H1 (cell line): Measurements from ENCODE around the gene HABP4. TPM values are rescaled to one million over a fixed set of nuclear protein-coding genes. Genes with fewer than 3 reads are reported as not detected.

Experiments
- CTCF ChIA-PET: fragments of 300-600 bp; sonication (Branson Sonifier 250); formaldehyde crosslinking; loops from one replicate; lab custom pipeline; 2021; ENCODE audit not compliant: partially characterized antibody; lab: Charles Lee
- POLR2A ChIA-PET: fragments of 300-600 bp; sonication (Branson Sonifier 250); formaldehyde crosslinking; loops from one replicate; lab custom pipeline; 2021; ENCODE audit warnings: inconsistent platforms; ENCODE audit not compliant: partially characterized antibody; lab: Charles Lee
- DNase-seq, 2 experiments: peaks; one replicate each; pipeline versions ENCODE4 v3.0.0 to v3.0.0-alpha.2; 2010 to 2022; ENCODE audit warnings: low spot score in 2 of 2, low read depth in 1 of 2, mixed read lengths in 1 of 2
- FAIRE-seq: peaks from 2 replicates; lab custom pipeline; 2011; peaks lifted over from hg19 to GRCh38; lab: Jason Lieb, UNC
- H2AFZ ChIP-seq: 2 replicates; pipeline ENCODE4 v1.8.1; 2012; ENCODE audit warnings: low read length, inconsistent platforms
- H2AK5ac ChIP-seq: 2 replicates; pipeline ENCODE4 v1.6.1; 2013; ENCODE audit warnings: low read depth, low read length
- H2BK120ac ChIP-seq: replicated peaks from 2 replicates; pipeline ENCODE3; 2013; ENCODE audit warnings: low read depth, low read length, inconsistent platforms
- H2BK12ac ChIP-seq: 2 replicates; pipeline ENCODE4 v1.6.1; 2013; ENCODE audit warnings: low read depth, low read length
- H2BK15ac ChIP-seq: 2 replicates; pipeline ENCODE4 v1.6.1; 2013; ENCODE audit warnings: low read length
- H2BK20ac ChIP-seq: 2 replicates; pipeline ENCODE4 v1.6.1; 2013; ENCODE audit warnings: low read length
- H2BK5ac ChIP-seq: 2 replicates; pipeline ENCODE4 v1.6.1; 2013; ENCODE audit warnings: low read depth, low read length
- H3K14ac ChIP-seq: 2 replicates; pipeline ENCODE4 v1.6.1; 2013; ENCODE audit warnings: inconsistent platforms; ENCODE audit not compliant: insufficient read length
- H3K18ac ChIP-seq: 2 replicates; pipeline ENCODE4 v1.6.1; 2013; ENCODE audit warnings: low read length; ENCODE audit errors: extremely low read depth
- H3K23ac ChIP-seq: 2 replicates; pipeline ENCODE4 v1.6.1; 2013; ENCODE audit warnings: inconsistent platforms; ENCODE audit not compliant: insufficient read length
- H3K23me2 ChIP-seq: 2 replicates; pipeline ENCODE4 v1.6.1; 2013; ENCODE audit warnings: low read depth, low read length
- H3K27ac ChIP-seq: 2 replicates; pipeline ENCODE4 v1.6.1; 2011; ENCODE audit warnings: low read depth, low read length, inconsistent platforms
- H3K27me3 ChIP-seq, 4 experiments: replicated peaks in 1 of 4; 1 replicate in 1 of 4; 2 replicates in 3 of 4; pipeline versions ENCODE4 v1.6.1 to v1.8.1; 2011 to 2013; ENCODE audit warnings: low read length in 3 of 4, mild to moderate bottlenecking in 3 of 4, inconsistent platforms in 2 of 4, mixed read lengths in 2 of 4, moderate library complexity in 1 of 4; ENCODE audit not compliant: control insufficient read depth in 3 of 4, insufficient read depth in 3 of 4; ENCODE audit errors: extremely low read depth in 1 of 4
- H3K36me3 ChIP-seq, 4 experiments: 2 replicates each; pipeline versions ENCODE4 v1.6.1 to v1.8.1; 2011 to 2013; ENCODE audit warnings: mild to moderate bottlenecking in 4 of 4, low read length in 3 of 4, moderate library complexity in 2 of 4, control low read depth in 1 of 4, inconsistent platforms in 1 of 4; ENCODE audit not compliant: insufficient read depth in 4 of 4, control insufficient read depth in 2 of 4
- H3K4ac ChIP-seq: replicated peaks from 2 replicates; pipeline ENCODE3; 2013; ENCODE audit warnings: low read length, low read depth, mixed read lengths, inconsistent platforms; ENCODE audit not compliant: insufficient read length
- H3K4me1 ChIP-seq, 4 experiments: replicated peaks in 1 of 4; 1 replicate in 1 of 4; 2 replicates in 3 of 4; pipeline versions ENCODE4 v1.6.1 to v1.8.1; 2011 to 2013; ENCODE audit warnings: low read length in 3 of 4, inconsistent platforms in 2 of 4, mixed read lengths in 1 of 4; ENCODE audit not compliant: insufficient read depth in 4 of 4, control insufficient read depth in 3 of 4
- H3K4me2 ChIP-seq, 2 experiments: 2 replicates each; pipeline versions ENCODE4 v1.6.1 to v1.8.1; 2011 to 2013; ENCODE audit warnings: low read depth in 2 of 2, low read length in 2 of 2, control low read depth in 1 of 2, inconsistent platforms in 1 of 2, mild to moderate bottlenecking in 1 of 2; ENCODE audit not compliant: insufficient read depth in 1 of 2
- H3K4me3 ChIP-seq, 4 experiments: fragments of 200-600, 300-600 bp in 1 of 4; sonication (generic), shearing (Covaris generic), sonication (Bioruptor Twin) in 1 of 4; 2 replicates each; pipeline versions ENCODE4 v1.5.1 to v1.8.1; 2011 to 2016; ENCODE audit warnings: low read length in 4 of 4, low read depth in 3 of 4, control low read depth in 2 of 4, inconsistent platforms in 2 of 4, mild to moderate bottlenecking in 2 of 4, mixed read lengths in 1 of 4, moderate library complexity in 1 of 4; ENCODE audit not compliant: insufficient read depth in 2 of 4; ENCODE audit errors: extremely low read depth in 1 of 4
- H3K56ac ChIP-seq: replicated peaks from 2 replicates; pipeline ENCODE3; 2013; ENCODE audit warnings: low read depth, mild to moderate bottlenecking, mixed read lengths, low read length, inconsistent platforms; ENCODE audit not compliant: insufficient read length
- H3K79me1 ChIP-seq: 2 replicates; pipeline ENCODE4 v1.6.1; 2013; ENCODE audit warnings: low read depth, low read length, control low read depth
- H3K79me2 ChIP-seq, 2 experiments: 2 replicates each; pipeline versions ENCODE4 v1.6.1 to v1.8.1; 2012 to 2013; ENCODE audit warnings: low read length in 2 of 2, mild to moderate bottlenecking in 2 of 2, inconsistent platforms in 1 of 2; ENCODE audit not compliant: insufficient read depth in 2 of 2, control insufficient read depth in 1 of 2
- H3K9ac ChIP-seq, 4 experiments: replicated peaks in 1 of 4; 1 replicate in 1 of 4; 2 replicates in 3 of 4; pipeline versions ENCODE4 v1.6.1 to v1.8.1; 2011 to 2013; ENCODE audit warnings: low read depth in 3 of 4, low read length in 3 of 4, control low read depth in 2 of 4, mild to moderate bottlenecking in 2 of 4, moderate library complexity in 2 of 4, inconsistent platforms in 1 of 4; ENCODE audit errors: extremely low read depth in 1 of 4
- H3K9me3 ChIP-seq, 2 experiments: 2 replicates each; pipeline versions ENCODE4 v1.6.1 to v1.8.1; 2012 to 2013; ENCODE audit warnings: mild to moderate bottlenecking in 2 of 2, moderate library complexity in 2 of 2, control low read depth in 1 of 2, inconsistent platforms in 1 of 2, low read depth in 1 of 2, low read length in 1 of 2, mixed read lengths in 1 of 2; ENCODE audit not compliant: insufficient read depth in 2 of 2
- H4K20me1 ChIP-seq, 2 experiments: replicated peaks in 1 of 2; 2 replicates each; pipeline versions ENCODE3 to v1.8.1; 2011 to 2013; ENCODE audit warnings: inconsistent platforms in 2 of 2, low read length in 2 of 2, mild to moderate bottlenecking in 1 of 2; ENCODE audit not compliant: insufficient read depth in 2 of 2, control insufficient read depth in 1 of 2
- H4K5ac ChIP-seq: 2 replicates; pipeline ENCODE4 v1.6.1; 2013; ENCODE audit warnings: low read length, low read depth, mixed read lengths, inconsistent platforms; ENCODE audit not compliant: insufficient read length
- H4K8ac ChIP-seq: 2 replicates; pipeline ENCODE4 v1.8.0; 2013; ENCODE audit warnings: mild to moderate bottlenecking, moderate library complexity, low read length, inconsistent platforms; ENCODE audit not compliant: insufficient read depth; ENCODE audit errors: extremely low read depth
- H4K91ac ChIP-seq: replicated peaks from 2 replicates; pipeline ENCODE3; 2013; ENCODE audit warnings: low read length, mixed read lengths, inconsistent platforms; ENCODE audit not compliant: insufficient read length
- CBX8 ChIP-seq: fragments of 300-800, 300-1000 bp; sonication (generic); IDR thresholded peaks from 2 replicates; pipeline ENCODE4 v1.7.1; 2016; ENCODE audit warnings: low read depth, low read length, borderline replicate concordance
- KDM1A ChIP-seq: fragments of 200-600, 300-600 bp; sonication (generic); IDR thresholded peaks from 2 replicates; pipeline ENCODE4 v1.7.1; 2016; ENCODE audit warnings: mild to moderate bottlenecking, low read length, borderline replicate concordance
- POLR2AphosphoS5 ChIP-seq: IDR thresholded peaks from 2 replicates; pipeline ENCODE4 v1.6.1; 2011; ENCODE audit warnings: low read depth, low read length
- POU5F1 ChIP-seq: IDR thresholded peaks from 2 replicates; pipeline ENCODE4 v1.6.1; 2011; ENCODE audit warnings: low read depth, mild to moderate bottlenecking, low read length, moderate library complexity
- RBBP5 ChIP-seq: IDR thresholded peaks from 2 replicates; pipeline ENCODE4 v1.7.1; 2012; ENCODE audit warnings: low read depth, mild to moderate bottlenecking, inconsistent platforms, low read length, moderate library complexity, borderline replicate concordance
- SIN3A ChIP-seq, 2 experiments: IDR thresholded peaks in 1 of 2; conservative IDR thresholded peaks in 1 of 2; 2 replicates each; pipeline ENCODE4 v1.6.1; 2011 to 2012; ENCODE audit warnings: low read length in 2 of 2, improper control_type of control experiment in 1 of 2, low read depth in 1 of 2, mild to moderate bottlenecking in 1 of 2
- SP1 ChIP-seq: IDR thresholded peaks from 2 replicates; pipeline ENCODE4 v1.6.1; 2011; ENCODE audit warnings: low read depth, low read length
- SP4 ChIP-seq: IDR thresholded peaks from 2 replicates; pipeline ENCODE4 v1.6.1; 2012; ENCODE audit warnings: low read length, inconsistent platforms
- SUZ12 ChIP-seq: fragments of 200-600 bp; sonication (generic); IDR thresholded peaks from 2 replicates; pipeline ENCODE4 v1.6.1; 2012; ENCODE audit warnings: mild to moderate bottlenecking, inconsistent platforms, low read length, moderate library complexity, mixed read lengths
- TAF1 ChIP-seq: IDR thresholded peaks from 2 replicates; pipeline ENCODE4 v1.6.1; 2011; ENCODE audit warnings: mild to moderate bottlenecking, low read depth, low read length
- YY1 ChIP-seq: IDR thresholded peaks from 2 replicates; pipeline ENCODE4 v1.6.1; 2011; ENCODE audit warnings: low read depth, mild to moderate bottlenecking, low read length
- WGBS, 2 experiments: shearing (Covaris generic) in 1 of 2; methylation state at CpG; one replicate each; pipeline versions ENCODE4 v1.1.6 to v1.1.7; 2013 to 2015; ENCODE audit warnings: low lambda C conversion rate in 2 of 2, mixed read lengths in 2 of 2, inconsistent platforms in 1 of 2, low coverage in 1 of 2, missing lambda C conversion rate in 1 of 2; ENCODE audit not compliant: insufficient replicate concordance in 2 of 2, insufficient coverage in 1 of 2, insufficient read length in 1 of 2; ENCODE audit errors: extremely low coverage in 1 of 2, missing lambda C conversion rate in 1 of 2; 5-methylcytosine and 5-hydroxymethylcytosine counted together
- polyA plus RNA-seq, 7 experiments: library from polyadenylated mRNA; depleted of rRNA in 3 of 7; stranded (reverse) in 5 of 7; unstranded in 2 of 7; fragments of >200 nt in 5 of 7; fragments of 200-250 nt in 2 of 7; gene quantifications; 1 replicate in 5 of 7; 2 replicates in 1 of 7; 4 replicates in 1 of 7; pipeline versions ENCODE4 v1.2.1 to v1.2.3, GENCODE V29; 2011 to 2013; ENCODE audit warnings: missing spikeins in 2 of 7, mixed read lengths in 2 of 7
- total RNA-seq: library from RNA; stranded (reverse); fragmentation: NEBNext Ultra II Directional; extraction: Animal tissue kit (Norgen Biotek cat#: 25700); gene quantifications from 2 replicates; pipeline ENCODE4 v1.2.1, GENCODE V29; 2021
- TF ChIP-seq, protein P1 (sequence below): IDR thresholded peaks from 2 replicates; pipeline ENCODE4 v1.6.1; 2011; ENCODE audit warnings: low read length, improper control_type of control experiment

Gene HABP4
- total and polyA plus RNA-seq, 2 of the 8 experiments (the other 6 are each of a cell fraction or from before 2014, with no cell fraction given), result 3.3 to 11.2 TPM

DNA sequence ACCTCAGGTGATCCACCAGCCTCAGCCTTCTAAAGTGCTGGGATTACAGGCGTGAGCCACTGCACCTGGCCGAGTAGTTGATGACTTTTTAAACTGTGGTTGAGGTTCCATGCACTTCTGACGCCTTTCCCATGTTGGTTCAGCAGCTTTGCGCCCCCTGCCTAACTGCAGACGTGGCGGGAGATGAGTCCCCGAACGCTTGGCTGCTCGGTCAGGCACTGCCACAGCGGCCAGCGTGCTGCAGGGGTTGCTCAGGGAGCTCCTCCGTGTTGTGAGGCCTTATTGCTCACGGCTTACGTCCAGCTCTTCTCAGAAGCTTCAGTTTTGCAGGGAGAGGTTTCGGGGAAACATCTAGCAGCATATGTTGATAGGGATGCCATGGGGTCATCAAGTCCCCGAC is 35.3 kb downstream of the HABP4 start:
- Histone ChIP-seq H2BK5ac (no peak overlapping the region), H3K79me2 (no peaks in the 10 kb centered on the region), H3K56ac (no peak overlapping the region), H2BK12ac (no peak overlapping the region), H4K91ac (no peak overlapping the region), H2BK120ac (no peak overlapping the region), H3K27me3 (no peaks in the 10 kb centered on the region), H3K4me2 (no peak overlapping the region), H3K18ac (no peak overlapping the region), H3K9ac (no peak overlapping the region), H2AK5ac (no peak overlapping the region), H2BK15ac (no peak overlapping the region), H3K4me1 (no peaks in the 10 kb centered on the region), H3K23ac (no peak overlapping the region), H3K79me1 (no peaks in the 10 kb centered on the region; the same call in 1 of the 2 replicates), H4K20me1 (peaks cover 0 to 7% of the 10 kb centered on the region in 2 experiments), H3K27ac (no peak overlapping the region), H3K23me2 (no peaks in the 10 kb centered on the region), H3K4me3 (no peak overlapping the region), H4K5ac (no peak overlapping the region), H3K36me3 (peaks cover 0 to 22% (median 7%) of the 10 kb centered on the region in 4 experiments; a peak in 4 of 8 replicates), H4K8ac (no peak overlapping the region), H3K14ac (no peak overlapping the region), H2AFZ (no peak overlapping the region), H3K9me3 (no peaks in the 10 kb centered on the region), H3K4ac (no peak overlapping the region), H2BK20ac (no peak overlapping the region)
- DNase-seq (no peak), FAIRE-seq (no peak)
- ChIA-PET CTCF (interaction anchor here (1.2 to 1.9 kb wide), 4 partner anchors 11 to 43 kb away, joined by 4 to 5 read pairs (median 4); no protein-coding TSS in a partner anchor), POLR2A (no interaction called here)
- 95% methylated on average over 14 of the region's 16 CpGs; no CpG with 5 or more reads in 1 of the 2 experiments for WGBS, 2 experiments
- TF ChIP-seq SP4 (no peak), POU5F1 (no peak), SP1 (no peak), POLR2AphosphoS5 (no peak), CBX8 (no peak), SUZ12 (no peak), RBBP5 (no peak), KDM1A (no peak), SIN3A (conservative IDR thresholded peaks at IDR 0.05 in 1 of 2, IDR thresholded peaks at IDR 0.05 in 1 of 2; ENCODE audit: low read depth in 1 of 2, low read length in 2 of 2) (no peak), TAF1 (no peak), YY1 (no peak)
- TF ChIP-seq, protein P1, sequence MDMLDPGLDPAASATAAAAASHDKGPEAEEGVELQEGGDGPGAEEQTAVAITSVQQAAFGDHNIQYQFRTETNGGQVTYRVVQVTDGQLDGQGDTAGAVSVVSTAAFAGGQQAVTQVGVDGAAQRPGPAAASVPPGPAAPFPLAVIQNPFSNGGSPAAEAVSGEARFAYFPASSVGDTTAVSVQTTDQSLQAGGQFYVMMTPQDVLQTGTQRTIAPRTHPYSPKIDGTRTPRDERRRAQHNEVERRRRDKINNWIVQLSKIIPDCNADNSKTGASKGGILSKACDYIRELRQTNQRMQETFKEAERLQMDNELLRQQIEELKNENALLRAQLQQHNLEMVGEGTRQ, result no peak
